Kidney (tissue), 14 donors: Measurements from ENCODE around the gene MIGA2. TPM values are rescaled to one million over a fixed set of nuclear protein-coding genes. Genes with fewer than 3 reads are reported as not detected.

Experiments used
- DNase-seq, 5 donors: peaks; one replicate each; pipeline ENCODE4 v3.0.0-alpha.2; 2013 to 2020
- FAIRE-seq: peaks from 2 replicates; lab custom pipeline; 2012; peaks lifted over from hg19 to GRCh38; lab: Jason Lieb, UNC
- H3K27ac ChIP-seq, 2 donors: one replicate each; pipeline ENCODE4 v1.7.0; 2013; ENCODE audit warnings: low read depth in 2 of 2, low read length in 2 of 2, inconsistent platforms in 1 of 2
- H3K27me3 ChIP-seq: one replicate; pipeline ENCODE4 v1.7.1; 2013; ENCODE audit warnings: low read length, inconsistent platforms; ENCODE audit not compliant: control insufficient read depth, insufficient read depth
- H3K36me3 ChIP-seq, 3 donors: one replicate each; pipeline versions ENCODE4 v1.7.0 to v1.7.1; 2013; ENCODE audit warnings: low read length in 3 of 3, control low read depth in 1 of 3, inconsistent platforms in 1 of 3; ENCODE audit not compliant: insufficient read depth in 3 of 3, control insufficient read depth in 2 of 3
- H3K4me1 ChIP-seq, 3 donors: one replicate each; pipeline versions ENCODE4 v1.7.0 to v1.7.1; 2013; ENCODE audit warnings: low read length in 3 of 3, inconsistent platforms in 1 of 3, low read depth in 1 of 3; ENCODE audit not compliant: control insufficient read depth in 2 of 3, insufficient read depth in 2 of 3
- H3K4me3 ChIP-seq, 3 donors: one replicate each; pipeline versions ENCODE4 v1.7.0 to v1.8.1; 2013; ENCODE audit warnings: low read length in 3 of 3, control low read depth in 1 of 3, inconsistent platforms in 1 of 3
- H3K9ac ChIP-seq, 3 donors: one replicate each; pipeline versions ENCODE4 v1.7.0 to v1.7.1; 2013; ENCODE audit warnings: low read length in 3 of 3, control low read depth in 1 of 3, inconsistent platforms in 1 of 3
- H3K9me3 ChIP-seq, 3 donors: one replicate each; pipeline versions ENCODE4 v1.7.0 to v1.7.1; 2013; ENCODE audit warnings: low read length in 3 of 3, control low read depth in 1 of 3, inconsistent platforms in 1 of 3; ENCODE audit not compliant: control insufficient read depth in 2 of 3, insufficient read depth in 1 of 3
- CTCF ChIP-seq: IDR thresholded peaks from 3 replicates; pipeline ENCODE4 v1.5.1; 2012; ENCODE audit warnings: mild to moderate bottlenecking, moderate library complexity, borderline replicate concordance; ENCODE audit not compliant: insufficient read depth; ENCODE audit errors: extremely low read depth
- intact Hi-C: fragments of 100-400 bp; cut with DNase I; formaldehyde crosslinking; loops from one replicate; pipeline ENCODE4 v1.11.1; 2022
- polyA plus RNA-seq: library from polyadenylated mRNA; stranded (reverse); fragments of 350-450 nt; fragmentation: Illumina TruSeq; extraction: RNeasy Lipid Tissue Mini Kit (QIAGEN cat#74804); gene quantifications from one replicate; pipeline ENCODE4 v1.2.3, GENCODE V29; 2014; ENCODE audit warnings: low read depth, low replicate concordance; ENCODE audit not compliant: insufficient read depth
- total RNA-seq: library from RNA; stranded (reverse); fragmentation: NEBNext Ultra II Directional; extraction: Animal tissue kit (Norgen Biotek cat#: 25700); gene quantifications from one replicate; pipeline ENCODE4 v1.2.1, GENCODE V29; 2021
- donor health status: control.
- donor health status: control.
- donor health status: control.
- donor health status: control.
- donor health status: control.
- donor health status: DM: yes; HTN: yes; CAD: no.
- donor health status: Normal renal cell carcinoma (clear cell type).

Gene MIGA2
- total and polyA plus RNA-seq, 2 donors from 2014 or later: 26.1 to 29.9 TPM

- Histone ChIP-seq H3K9ac (no peak overlapping the region), H3K4me3 (no peak overlapping the region), H3K4me1 (no peaks in the 10 kb centered on the region), H3K9me3 (no peaks in the 10 kb centered on the region), H3K27me3 (no peaks in the 10 kb centered on the region), H3K27ac (no peak overlapping the region), H3K36me3 (peaks cover 0 to 38% (median 8%) of the 10 kb centered on the region in 3 donors)
- FAIRE-seq: no peak
- intact Hi-C loops: no loop called here
- TF ChIP-seq CTCF: no peak
- DNase-seq: peak in 2 of 5 donors; percentile 37 to 59
Measured at GRCh38 chr9:129009584-129010141, 26.8 kb upstream of the MIGA2 start.

- peak in 1 of 5 donors; percentile 37 for DNase-seq
- intact Hi-C loops: no loop called here
Measured at GRCh38 chr9:129010267-129010975, 26.0 kb upstream of the MIGA2 start.

GRCh38 chr9:129011170-129011569, 25.3 kb upstream of the MIGA2 start:
- intact Hi-C loops: no loop called here
- Histone ChIP-seq H3K4me3 (no peak overlapping the region), H3K9me3 (no peaks in the 10 kb centered on the region), H3K27me3 (no peaks in the 10 kb centered on the region), H3K9ac (no peak overlapping the region), H3K27ac (no peak overlapping the region), H3K36me3 (peaks cover 0 to 27% (median 2%) of the 10 kb centered on the region in 3 donors), H3K4me1 (no peaks in the 10 kb centered on the region)
- no peak for DNase-seq
- no peak for TF ChIP-seq CTCF
- no peak for FAIRE-seq

More at GRCh38 chr9:129010267-129010975, 26.0 kb upstream of the MIGA2 start:
- FAIRE-seq: no peak
- no peaks in the 10 kb centered on the region for H3K27me3 ChIP-seq
- no peak for TF ChIP-seq CTCF
- H3K4me3 ChIP-seq: no peak overlapping the region
- H3K27ac ChIP-seq: no peak overlapping the region
- H3K9me3 ChIP-seq: no peaks in the 10 kb centered on the region
- H3K9ac ChIP-seq: no peak overlapping the region
- H3K4me1 ChIP-seq: no peaks in the 10 kb centered on the region
- H3K36me3 ChIP-seq: peaks cover 0 to 33% (median 3%) of the 10 kb centered on the region in 3 donors
